Measurements from ENCODE around the gene GNMT.
"Not testable (repeated sequence)": the region's sequence is repeated elsewhere in the genome, so short reads cannot be mapped to it uniquely, and the experiment has no call there.

Gene GNMT

DNA sequence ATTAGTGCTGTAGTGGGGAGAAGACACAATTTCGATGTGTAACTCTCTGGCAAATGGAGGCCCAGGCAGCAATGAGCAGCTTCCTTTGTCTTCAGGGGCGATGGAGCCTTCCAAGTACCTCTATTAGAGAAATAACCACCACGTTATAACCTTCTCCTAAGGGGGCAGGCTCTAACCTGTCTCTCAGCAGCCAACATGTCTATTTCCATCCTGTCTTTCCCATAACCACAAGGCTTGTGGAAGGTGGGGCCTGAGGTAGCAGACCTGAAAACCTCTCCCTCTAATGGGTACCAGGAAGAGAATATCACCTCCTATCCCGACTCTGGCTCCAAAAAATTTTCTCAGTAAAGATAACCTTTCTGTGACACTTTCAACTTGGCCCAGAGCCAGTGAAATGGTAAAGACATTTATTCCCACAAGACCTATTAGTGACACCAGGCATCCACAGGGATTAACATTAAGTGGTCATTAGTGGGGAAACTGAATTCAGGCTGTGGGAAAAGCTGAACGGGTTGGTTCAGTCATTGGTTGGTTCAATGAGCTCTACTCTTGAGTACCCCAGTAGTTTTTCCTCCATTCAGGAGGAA, 14.5 kb downstream of the GNMT start:
- DNase-seq (ENCODE audit: low read depth in 3 of 3) = no peak

DNA sequence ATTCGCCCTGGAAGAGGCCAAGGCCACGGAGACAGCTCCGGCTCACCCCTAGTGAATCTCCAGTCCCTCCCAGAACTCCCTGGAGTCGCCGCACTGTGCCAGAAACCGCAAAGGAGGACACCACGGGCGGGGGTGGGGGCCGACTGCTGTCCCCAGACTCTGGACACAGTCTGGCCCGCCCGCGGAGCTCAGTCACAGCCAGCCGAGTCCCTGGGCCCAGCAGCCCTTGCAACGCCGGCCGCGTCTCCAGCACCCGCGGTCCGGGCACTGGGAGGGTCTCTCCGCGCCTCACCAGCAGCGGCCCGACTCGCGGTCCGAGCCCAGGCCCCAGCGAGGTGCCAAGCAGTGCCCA, 17.9 kb downstream of the GNMT start:
- no peak for DNase-seq (ENCODE audit: low read depth in 3 of 3)

DNA sequence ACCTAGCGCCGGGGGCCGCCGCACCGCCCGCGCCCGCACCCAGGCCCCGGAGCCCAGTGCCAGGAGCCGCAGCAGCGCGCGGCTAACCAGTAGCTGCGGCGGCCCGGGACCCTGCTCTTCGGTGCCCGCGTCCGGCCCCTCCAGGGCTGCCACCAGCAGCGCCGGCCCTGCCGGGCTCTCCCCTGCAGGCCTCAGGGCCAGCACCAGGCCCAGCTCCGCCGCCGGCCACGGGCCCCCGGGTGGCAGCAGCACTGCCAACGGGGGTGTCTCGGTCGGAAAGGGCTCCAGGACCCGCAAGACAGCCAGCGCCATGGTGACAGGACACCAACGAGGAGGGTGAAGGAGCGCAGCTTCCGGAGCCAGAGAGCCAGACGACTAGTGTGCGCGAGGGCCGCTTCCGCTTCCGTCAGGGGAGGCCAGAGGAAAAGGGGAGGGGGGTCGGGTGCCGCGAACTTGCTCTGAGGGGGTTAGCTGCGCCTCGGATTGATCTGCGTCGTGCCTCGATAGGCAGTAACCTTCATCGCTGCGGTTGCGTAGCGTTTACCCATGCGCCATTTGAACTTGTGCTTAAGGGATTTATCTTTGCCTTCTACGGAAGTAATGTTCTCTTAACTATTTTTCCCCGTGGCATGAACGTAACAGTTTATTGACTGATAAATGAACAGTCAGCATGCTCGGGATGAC, 18.4 kb downstream of the GNMT start, which contains the start of gene PEX6:
TSS of gene PEX6 (minus strand) at position 343 of the 684 bp plus-strand sequence. CDS start at position 312, 31 bp downstream.
- peak; percentile 79 to 81 (median 79) for DNase-seq (ENCODE audit: low read depth in 3 of 3)

DNA sequence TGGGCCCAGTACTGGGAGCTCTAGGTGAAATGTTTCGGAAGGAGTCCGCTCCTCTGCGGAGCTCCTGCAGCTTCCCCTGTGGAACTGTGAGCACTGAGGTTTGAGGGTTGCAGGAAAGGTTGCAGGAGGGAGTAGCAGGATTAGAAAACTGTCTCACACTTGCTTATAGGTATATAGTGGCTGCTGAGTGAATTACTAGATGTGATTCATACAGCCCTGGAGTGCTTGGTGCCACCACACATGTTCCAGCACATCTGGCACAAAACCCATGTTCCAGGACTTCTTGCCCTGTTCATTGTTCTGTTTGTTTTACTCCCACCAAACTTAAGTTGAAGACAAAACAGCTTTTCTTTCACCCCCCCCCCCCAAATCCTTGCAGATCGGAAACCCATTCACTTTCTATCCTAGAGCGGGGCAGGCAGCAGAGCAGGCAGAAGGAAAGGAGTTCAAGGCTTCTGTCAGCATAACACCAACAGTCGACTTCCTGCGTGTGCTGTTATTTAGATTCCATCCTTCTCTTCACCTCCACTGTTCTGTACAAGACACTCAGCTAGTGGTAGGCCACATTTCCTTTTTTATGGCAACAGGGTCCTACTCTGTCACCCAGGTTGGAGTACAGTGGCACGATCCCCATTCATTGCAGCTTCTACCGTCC, 19.1 kb downstream of the GNMT start:
- no peak for DNase-seq (ENCODE audit: low read depth in 3 of 3)

DNA sequence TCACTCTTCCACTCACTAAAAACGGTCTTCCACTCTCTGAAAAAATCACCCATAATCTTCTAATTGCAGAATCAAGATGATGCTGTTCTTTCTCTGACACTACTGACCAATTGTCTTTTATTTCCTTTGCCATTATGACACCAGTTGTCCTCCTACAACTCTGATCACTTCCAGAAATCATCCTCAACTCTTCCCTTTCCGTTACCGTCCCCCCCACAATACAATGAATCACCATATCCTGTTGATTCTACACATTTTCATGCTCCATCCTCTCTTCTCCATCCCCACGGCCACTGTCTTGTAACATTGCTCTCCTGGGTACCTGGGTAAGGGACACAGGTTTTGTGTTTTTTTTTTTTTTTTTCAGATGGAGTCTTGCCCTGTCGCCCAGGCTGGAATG, 21.3 kb downstream of the GNMT start:
- DNase-seq (ENCODE audit: low read depth in 3 of 3) = no peak

DNA sequence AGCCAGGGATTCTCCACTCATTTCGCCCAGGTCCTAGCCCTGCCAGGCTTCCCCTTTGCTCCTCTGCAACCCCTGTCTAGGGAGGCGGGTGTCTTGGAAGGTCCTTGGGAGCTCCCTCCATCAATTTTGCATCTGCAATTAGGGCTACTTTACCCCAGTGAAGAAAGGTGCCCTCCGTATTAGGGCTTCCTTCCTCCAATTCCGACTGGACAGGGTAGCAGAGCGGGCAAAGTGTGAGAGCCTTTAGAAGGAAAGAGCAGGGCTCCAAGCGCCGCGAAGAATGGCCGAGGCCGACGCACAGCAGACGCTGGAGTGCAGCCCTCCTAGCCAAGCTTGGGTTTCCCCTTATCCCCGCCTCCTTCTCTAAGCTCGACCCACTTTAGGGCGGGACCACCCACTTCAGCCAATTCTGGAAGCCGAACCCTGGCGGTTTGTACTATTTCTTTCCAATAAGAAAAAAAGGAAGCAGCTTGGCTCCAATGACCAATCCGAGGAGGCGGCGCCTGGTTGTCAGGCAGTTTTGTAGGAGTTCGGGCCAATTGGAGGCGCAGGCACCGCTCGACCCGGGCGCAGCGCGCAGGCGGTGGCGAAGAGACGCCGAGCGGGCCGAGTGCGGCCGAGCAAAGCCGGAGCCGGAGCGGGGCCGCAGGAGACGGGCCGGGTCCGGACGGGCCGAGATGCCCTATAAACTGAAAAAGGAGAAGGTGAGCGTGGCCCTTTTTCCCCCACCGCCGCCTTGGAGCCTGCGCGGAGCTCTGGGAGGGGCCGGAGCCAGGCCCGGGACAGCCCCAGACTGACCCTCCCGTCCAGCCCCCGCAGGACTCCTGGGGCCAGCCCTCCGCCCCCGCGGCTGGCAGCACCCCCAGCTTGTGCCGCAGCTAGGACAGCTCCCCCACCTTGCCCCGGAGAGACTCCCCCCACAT, 23.7 kb downstream of the GNMT start, which contains the start of gene PPP2R5D:
TSS of gene PPP2R5D (plus strand) at position 570 of the 923 bp plus-strand sequence. CDS start at position 678, 108 bp downstream.
- peak; percentile 84 to 94 (median 94) for DNase-seq (ENCODE audit: low read depth in 3 of 3)

DNA sequence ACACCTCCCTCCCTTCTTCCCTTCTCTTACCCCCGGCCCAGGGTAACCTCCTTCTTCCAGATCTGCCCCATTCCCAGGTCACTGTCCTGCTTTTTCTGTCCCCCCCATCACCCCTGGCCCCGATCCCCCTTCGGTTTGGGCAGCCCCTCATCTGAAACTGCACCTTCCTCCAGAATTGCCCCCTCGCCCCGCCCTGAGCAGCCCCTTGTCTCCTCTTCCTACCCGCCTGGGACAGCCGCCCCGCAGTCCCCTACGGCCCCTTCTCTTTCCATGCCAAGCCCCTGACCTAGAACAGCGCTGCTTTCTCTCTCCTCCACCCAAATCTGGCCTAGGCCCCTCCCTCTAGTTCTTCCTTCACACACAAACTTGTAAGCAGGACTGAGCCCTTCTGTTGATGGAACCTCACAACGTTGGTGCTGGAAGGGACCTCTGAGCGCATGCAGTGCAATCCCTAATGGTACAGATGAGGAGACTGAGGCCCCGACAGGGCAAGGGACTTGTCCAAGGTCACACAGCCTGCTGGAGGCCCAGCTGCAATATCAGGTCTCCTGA, 24.4 kb downstream of the GNMT start:
- DNase-seq (ENCODE audit: low read depth in 3 of 3) = no peak

DNA sequence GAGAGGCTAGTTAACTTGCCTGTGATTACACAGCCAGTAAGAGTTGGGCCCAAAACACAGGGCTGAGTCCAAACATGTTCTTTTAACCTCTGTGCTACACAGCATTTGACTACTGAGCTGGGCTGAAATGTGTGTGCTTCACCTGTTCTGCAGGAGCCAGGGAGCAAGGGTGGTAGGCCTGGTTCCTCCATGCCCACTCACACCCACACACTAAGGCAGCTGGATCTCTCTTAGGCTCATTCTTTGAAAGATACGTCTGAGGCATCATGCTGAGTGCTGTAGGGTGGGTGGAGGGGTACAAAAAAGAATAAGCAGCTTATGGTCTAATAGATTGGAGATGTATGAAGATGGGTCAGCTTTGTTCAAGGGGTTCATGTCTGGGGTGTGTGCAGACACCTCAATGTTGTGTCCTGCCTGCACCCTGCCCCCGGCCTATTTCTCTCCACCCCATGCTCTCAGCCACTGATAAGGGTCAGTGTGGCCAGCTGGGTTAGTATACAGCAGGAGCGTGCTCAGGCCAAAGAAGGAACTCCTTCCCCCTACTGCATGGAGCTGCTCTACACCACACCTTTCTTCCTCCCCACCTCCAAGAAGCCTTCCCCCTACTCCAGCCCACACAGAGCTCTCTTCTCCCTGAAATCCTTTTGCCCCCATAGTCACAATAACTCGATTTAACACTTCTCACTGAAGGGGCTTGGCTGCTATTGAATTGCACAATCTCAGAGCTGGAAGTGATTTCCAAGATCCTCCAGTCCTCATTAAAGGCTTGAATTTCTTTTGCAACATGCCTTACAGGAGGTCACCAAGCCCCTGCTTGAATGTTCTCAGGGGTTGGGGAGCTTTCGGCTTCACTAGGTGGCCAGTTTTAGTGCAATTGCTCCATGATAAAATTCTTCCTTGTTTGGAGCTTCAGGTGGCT, 27.2 kb downstream of the GNMT start:
- no peak for DNase-seq (ENCODE audit: low read depth in 3 of 3)

DNA sequence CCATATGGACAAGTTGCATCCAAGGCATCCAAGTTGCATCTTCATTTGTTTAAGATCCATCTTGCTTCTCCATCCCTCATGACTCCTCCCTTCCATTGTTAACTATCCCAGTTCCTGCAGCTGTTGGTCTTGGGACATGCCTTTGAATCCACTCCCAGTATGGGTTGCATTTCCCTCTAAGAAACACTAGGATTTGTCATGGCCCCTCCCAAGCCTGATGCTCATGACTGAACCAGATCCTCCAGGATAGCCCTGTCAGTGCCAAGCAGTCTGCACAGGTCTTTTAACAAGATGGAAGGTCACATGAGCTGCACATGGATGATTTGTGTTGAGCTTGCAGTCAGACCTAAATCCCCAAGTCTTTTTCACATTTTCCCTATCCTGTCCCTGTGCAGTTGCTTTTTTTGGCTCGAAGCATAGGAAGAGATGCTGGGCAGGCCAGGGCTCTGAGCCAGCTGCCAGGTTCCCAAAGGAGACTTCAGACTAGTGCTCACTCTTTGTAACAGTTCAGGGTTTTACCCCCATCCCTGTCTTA, 28.0 kb downstream of the GNMT start:
- DNase-seq (ENCODE audit: low read depth in 3 of 3) = no peak

DNA sequence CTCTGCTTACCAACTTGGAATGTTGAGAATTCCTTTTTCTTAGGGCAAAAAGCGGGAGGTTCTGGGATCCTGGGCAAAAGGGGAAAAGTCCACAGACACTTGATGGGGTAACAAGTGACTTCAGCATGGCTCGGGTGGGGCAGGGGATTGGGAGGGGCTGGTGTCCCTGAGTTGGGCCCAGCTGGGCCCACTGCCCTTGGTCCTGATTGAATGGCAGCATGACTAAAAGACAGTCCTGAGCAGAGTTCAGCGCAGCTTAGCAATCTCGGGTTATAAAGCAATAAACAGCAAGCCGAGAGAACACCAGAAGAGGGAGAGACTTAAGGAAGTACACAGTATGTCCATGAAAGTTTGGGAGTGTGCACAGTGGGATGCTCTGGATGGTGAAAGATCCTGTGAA, 29.4 kb downstream of the GNMT start:
- no peak for DNase-seq (ENCODE audit: low read depth in 3 of 3)

DNA sequence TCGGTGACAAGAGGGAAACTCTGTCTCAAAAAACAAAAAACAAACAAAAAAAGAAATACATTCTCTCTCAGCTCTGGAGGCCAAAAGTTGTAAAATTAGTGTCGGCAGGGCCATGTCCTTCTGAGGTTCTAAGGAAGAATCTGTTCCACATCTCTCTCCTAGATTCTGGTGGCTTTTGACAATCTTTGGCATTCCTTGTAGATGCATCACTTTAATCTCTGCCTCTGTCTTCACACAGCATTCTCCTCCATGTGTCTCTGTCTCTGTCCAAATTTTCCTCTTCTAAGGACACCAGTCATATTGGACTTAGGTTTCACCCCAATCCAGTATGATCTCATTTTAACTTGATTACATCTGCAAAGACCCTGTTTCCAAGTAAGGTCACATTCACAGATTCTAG, 32.9 kb downstream of the GNMT start:
- DNase-seq (ENCODE audit: low read depth in 3 of 3) = no peak

DNA sequence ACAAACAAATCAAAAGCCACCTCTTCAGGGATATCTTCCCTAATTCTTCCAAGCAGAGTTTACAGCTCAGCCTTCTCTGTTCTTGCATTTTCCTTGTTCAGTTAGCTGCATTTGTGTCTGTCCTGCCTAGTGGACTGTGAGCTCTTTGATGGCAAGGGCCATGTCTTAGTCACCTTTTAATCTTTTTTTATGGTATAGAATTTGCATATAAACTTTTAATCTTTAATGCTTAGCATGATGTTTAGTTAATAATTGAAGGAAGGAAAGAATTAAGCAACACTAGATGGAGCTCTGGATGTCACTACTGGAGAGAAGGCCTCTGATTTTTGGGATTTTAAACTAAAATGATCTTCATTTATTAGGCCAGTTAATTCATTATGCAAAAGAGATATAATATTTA, 36.0 kb downstream of the GNMT start:
- no peak for DNase-seq (ENCODE audit: low read depth in 3 of 3)

DNA sequence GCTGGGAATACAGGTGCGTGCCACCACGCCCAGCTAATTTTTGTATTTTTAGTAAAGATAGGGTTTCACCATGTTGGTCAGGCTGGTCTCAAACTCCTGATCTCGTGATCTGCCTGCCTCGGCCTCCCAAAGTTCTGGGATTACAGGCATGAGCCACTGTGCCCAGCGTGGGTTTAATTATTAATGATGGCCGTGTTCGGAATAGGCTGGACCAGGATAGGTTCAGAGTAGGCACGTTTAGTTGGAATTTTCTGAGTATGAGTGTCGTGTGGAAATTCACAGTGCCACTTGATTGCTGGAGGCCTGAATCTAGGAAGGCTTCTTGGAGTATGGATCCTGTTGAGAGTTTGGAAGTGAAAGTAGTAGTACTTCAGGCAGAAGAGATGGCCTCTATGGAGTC, 37.7 kb downstream of the GNMT start:
- DNase-seq (ENCODE audit: low read depth in 3 of 3) = not testable (repeated sequence)

DNA sequence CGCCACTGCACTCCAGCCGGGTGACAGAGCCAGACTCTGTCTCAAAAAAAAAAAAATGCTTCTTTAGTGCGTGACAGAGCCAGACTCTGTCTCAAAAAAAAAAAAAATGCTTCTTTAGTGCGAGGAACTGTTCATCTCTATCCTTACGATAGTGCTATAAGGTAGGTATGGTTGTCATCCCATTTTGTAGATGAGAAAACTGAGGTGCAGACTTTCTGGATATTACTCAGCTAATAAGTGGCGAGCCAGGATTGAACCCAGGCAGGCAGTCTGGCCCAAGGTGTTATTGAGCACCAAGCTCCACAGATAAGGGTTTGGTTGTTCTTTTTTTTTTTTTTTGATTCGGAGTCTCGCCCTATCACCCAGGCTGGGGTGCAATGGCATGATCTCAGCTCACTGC, 41.3 kb downstream of the GNMT start:
- no peak for DNase-seq (ENCODE audit: low read depth in 3 of 3)

DNA sequence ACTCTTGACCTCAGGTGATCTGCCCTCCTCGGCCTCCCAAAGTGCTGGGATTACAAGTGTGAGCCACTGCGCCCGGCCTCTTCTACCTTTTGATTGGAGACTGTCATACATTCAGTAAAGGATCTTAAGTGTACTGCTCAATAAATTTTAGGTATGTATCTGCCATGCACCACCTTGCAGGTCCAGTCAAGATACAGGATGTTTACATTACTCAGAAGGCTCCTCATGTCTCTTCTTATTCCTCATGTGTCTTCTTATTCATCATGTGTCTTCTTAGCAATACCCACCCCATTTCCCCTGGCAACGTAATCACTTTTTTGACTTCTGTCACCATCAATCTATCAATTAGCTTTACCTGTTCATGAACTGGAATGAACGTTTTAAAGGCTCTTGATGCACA, 45.3 kb downstream of the GNMT start:
- no peak for DNase-seq (ENCODE audit: low read depth in 3 of 3)

DNA sequence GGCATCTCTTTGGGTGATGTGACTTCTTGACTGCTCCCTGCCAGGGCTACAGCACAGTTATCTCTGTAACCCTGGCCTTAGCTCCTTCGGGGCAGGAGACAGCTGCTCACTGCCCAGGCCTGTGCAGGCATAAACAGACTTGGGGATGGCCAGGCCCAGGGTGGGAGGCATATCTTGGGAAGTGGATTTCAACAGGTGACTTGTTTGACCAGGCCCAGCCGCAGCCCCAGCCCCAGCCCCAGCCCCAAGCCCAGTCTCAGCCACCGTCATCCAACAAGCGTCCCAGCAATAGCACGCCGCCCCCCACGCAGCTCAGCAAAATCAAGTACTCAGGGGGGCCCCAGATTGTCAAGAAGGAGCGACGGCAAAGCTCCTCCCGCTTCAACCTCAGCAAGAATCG, 45.7 kb downstream of the GNMT start:
- no peak for DNase-seq (ENCODE audit: low read depth in 3 of 3)

DNA sequence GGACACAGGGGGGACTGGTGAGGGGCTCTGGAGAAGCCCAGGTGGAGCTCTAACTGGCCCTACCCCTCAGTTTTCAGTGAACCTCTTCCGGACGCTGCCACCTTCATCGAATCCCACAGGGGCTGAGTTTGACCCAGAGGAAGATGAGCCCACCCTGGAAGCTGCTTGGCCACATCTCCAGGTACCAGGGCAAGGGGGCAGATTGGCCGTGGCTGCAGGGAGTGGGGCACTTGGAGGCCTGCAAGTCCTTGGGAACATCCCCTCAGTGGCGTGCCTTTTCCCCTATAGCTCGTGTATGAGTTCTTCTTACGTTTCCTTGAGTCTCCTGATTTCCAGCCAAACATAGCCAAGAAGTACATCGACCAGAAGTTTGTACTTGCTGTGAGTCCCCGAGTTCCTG, 46.6 kb downstream of the GNMT start:
- no peak for DNase-seq (ENCODE audit: low read depth in 3 of 3)

DNA sequence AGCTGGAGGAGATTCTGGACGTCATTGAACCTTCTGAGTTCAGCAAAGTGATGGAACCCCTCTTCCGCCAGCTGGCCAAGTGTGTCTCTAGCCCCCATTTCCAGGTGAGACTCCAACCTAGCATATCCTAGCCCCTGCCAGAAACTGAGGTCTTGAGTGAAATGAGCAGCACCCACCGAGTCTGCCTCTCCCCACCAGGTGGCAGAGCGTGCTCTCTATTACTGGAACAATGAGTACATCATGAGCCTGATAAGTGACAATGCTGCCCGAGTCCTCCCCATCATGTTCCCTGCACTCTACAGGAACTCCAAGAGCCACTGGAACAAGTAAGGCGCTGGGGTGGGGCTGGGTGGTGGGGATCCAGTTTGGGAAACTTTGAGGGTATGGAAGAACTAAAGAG, 48.6 kb downstream of the GNMT start:
- DNase-seq (ENCODE audit: low read depth in 3 of 3) = no peak

DNA sequence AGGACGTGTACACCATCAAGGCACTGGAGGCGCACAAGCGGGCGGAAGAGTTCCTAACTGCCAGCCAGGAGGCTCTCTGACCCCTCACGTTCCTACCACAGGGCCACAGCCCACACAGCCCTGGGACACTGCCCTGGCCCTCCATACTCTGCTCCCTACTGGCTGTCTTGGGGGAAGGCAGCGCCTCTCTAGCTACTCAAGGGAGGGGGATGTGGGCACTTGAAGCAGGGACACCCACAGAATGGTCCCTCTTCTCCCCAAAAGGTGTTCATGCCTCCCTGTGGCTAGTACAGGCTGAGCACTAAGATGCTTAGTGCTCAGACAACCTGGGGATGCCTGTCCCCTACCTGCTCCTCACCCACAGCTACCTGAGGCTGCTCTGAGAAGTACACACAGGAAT, 50.7 kb downstream of the GNMT start:
- no peak for DNase-seq (ENCODE audit: low read depth in 3 of 3)

DNA sequence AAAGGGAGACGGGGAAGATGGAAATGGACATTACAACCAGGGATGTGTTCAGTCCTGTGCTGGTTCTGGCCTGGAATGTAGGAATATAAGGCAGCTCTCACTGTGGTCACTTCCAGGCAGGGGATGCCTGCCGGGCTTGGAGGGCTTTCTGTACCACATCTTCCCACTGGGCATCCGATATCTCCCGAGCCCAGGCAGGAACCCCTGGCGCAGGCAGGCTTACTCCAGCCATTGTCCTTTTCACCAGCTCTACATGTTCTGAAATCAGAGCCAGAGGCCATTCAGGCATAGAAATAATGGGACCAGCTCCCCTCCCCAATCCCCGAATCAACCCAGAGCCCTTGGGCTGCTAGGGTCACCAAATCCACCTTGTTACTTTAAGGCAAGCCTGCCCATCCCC, 51.8 kb downstream of the GNMT start:
- DNase-seq (ENCODE audit: low read depth in 3 of 3) = no peak
